ENCODE measurements around the gene ZIC2. TPM values are rescaled to one million over a fixed set of nuclear protein-coding genes. Genes with fewer than 3 reads are reported as not detected.
A peak's percentile ranks its signal among the peaks of the same experiment; 100 is the strongest.

Gene ZIC2
- total RNA-seq, 2 experiments from 2014 or later = not detected

- ChIA-PET POLR2A (interaction anchor here (0.7 kb wide), 1 partner anchor 9 kb away, joined by 4 read pairs; no protein-coding TSS in a partner anchor), CTCF (interaction anchor here (0.8 kb wide), 1 partner anchor 37 kb away, joined by 3 read pairs; no protein-coding TSS in a partner anchor)
- peaks cover 35% of the 10 kb centered on the region for H3K4me1 Mint-ChIP-seq
- peak overlapping the region; percentile 41 for H3K27ac Mint-ChIP-seq
- no peak for DNase-seq
- no peak overlapping the region for H3K4me3 Mint-ChIP-seq
- H3K27me3 Mint-ChIP-seq = peaks cover 85% of the 10 kb centered on the region
- H3K36me3 Mint-ChIP-seq (ENCODE audit: low read depth) = peaks cover 8% of the 10 kb centered on the region
- no peaks in the 10 kb centered on the region for H3K9me3 Mint-ChIP-seq
These were observed 5.8 kb downstream of the ZIC2 start for GRCh38 chr13:99987154-99988019.

- Mint-ChIP-seq H3K27ac (no peak overlapping the region), H3K36me3 (ENCODE audit: low read depth) (peaks cover 8% of the 10 kb centered on the region), H3K4me1 (peaks cover 32% of the 10 kb centered on the region), H3K27me3 (peaks cover 85% of the 10 kb centered on the region), H3K4me3 (no peak overlapping the region), H3K9me3 (no peaks in the 10 kb centered on the region)
- no peak for DNase-seq
- ChIA-PET CTCF (no interaction called here), POLR2A (no interaction called here)
These were observed 7.1 kb downstream of the ZIC2 start for GRCh38 chr13:99988529-99989275.

- POLR2A ChIA-PET = no interaction called here
- H3K4me1 Mint-ChIP-seq = peaks cover 27% of the 10 kb centered on the region
- DNase-seq = no peak
- no peaks in the 10 kb centered on the region for H3K9me3 Mint-ChIP-seq
- peaks cover 85% of the 10 kb centered on the region for H3K27me3 Mint-ChIP-seq
- peaks cover 6% of the 10 kb centered on the region for H3K36me3 Mint-ChIP-seq (ENCODE audit: low read depth)
- no peak overlapping the region for H3K27ac Mint-ChIP-seq
- no peak overlapping the region for H3K4me3 Mint-ChIP-seq
- CTCF ChIA-PET = no interaction called here
These were observed 7.9 kb downstream of the ZIC2 start for GRCh38 chr13:99989276-99990125.

GRCh38 chr13:99990126-99990977 is 8.8 kb downstream of the ZIC2 start:
- H3K9me3 Mint-ChIP-seq = peaks cover under 1% of the 10 kb centered on the region
- H3K27ac Mint-ChIP-seq = no peak overlapping the region
- peaks cover 90% of the 10 kb centered on the region for H3K27me3 Mint-ChIP-seq
- CTCF ChIA-PET = interaction anchor here (1.3 kb wide), 1 partner anchor 32 kb away, joined by 3 read pairs; no protein-coding TSS in a partner anchor
- H3K4me1 Mint-ChIP-seq = peaks cover 24% of the 10 kb centered on the region
- no peak for DNase-seq
- H3K36me3 Mint-ChIP-seq (ENCODE audit: low read depth) = peaks cover 6% of the 10 kb centered on the region
- POLR2A ChIA-PET = no interaction called here
- H3K4me3 Mint-ChIP-seq = peak overlapping the region; percentile 5

GRCh38 chr13:99991013-99991827 is 9.6 kb downstream of the ZIC2 start:
- no peak for DNase-seq
- H3K27me3 Mint-ChIP-seq = peaks cover 94% of the 10 kb centered on the region
- CTCF ChIA-PET = interaction anchor here (1.3 to 1.9 kb wide), 2 partner anchors 10 to 32 kb away, joined by 3 to 4 read pairs; partner anchors contain the start of gene ZIC2
- H3K27ac Mint-ChIP-seq = no peak overlapping the region
- peaks cover 22% of the 10 kb centered on the region for H3K4me1 Mint-ChIP-seq
- H3K36me3 Mint-ChIP-seq (ENCODE audit: low read depth) = peaks cover 2% of the 10 kb centered on the region
- POLR2A ChIA-PET = no interaction called here
- H3K4me3 Mint-ChIP-seq = no peak overlapping the region
- H3K9me3 Mint-ChIP-seq = peaks cover 3% of the 10 kb centered on the region

GRCh38 chr13:99991828-99992775 is 10.5 kb downstream of the ZIC2 start:
- Mint-ChIP-seq H3K27me3 (peaks cover 94% of the 10 kb centered on the region), H3K4me3 (no peak overlapping the region), H3K36me3 (ENCODE audit: low read depth) (peaks cover 1% of the 10 kb centered on the region), H3K9me3 (peaks cover 3% of the 10 kb centered on the region), H3K4me1 (peaks cover 27% of the 10 kb centered on the region), H3K27ac (no peak overlapping the region)
- no peak for DNase-seq
- CTCF ChIA-PET = interaction anchor here (1.3 to 1.9 kb wide), 4 partner anchors 11 to 36 kb away, joined by 3 to 6 read pairs (median 4); partner anchors contain the start of gene ZIC2
- POLR2A ChIA-PET = no interaction called here

GRCh38 chr13:99992949-99993351 is 11.4 kb downstream of the ZIC2 start:
- POLR2A ChIA-PET = no interaction called here
- H3K36me3 Mint-ChIP-seq (ENCODE audit: low read depth) = peaks cover 1% of the 10 kb centered on the region
- H3K27me3 Mint-ChIP-seq = peaks cover 86% of the 10 kb centered on the region
- peaks cover 3% of the 10 kb centered on the region for H3K9me3 Mint-ChIP-seq
- H3K27ac Mint-ChIP-seq = no peak overlapping the region
- CTCF ChIA-PET = interaction anchor here (1.5 to 1.9 kb wide), 3 partner anchors 12 to 37 kb away, joined by 3 to 6 read pairs (median 4); partner anchors contain the start of gene ZIC2
- peaks cover 27% of the 10 kb centered on the region for H3K4me1 Mint-ChIP-seq
- no peak for DNase-seq
- H3K4me3 Mint-ChIP-seq = no peak overlapping the region

GRCh38 chr13:99993660-99994637 is 12.4 kb downstream of the ZIC2 start:
- H3K27me3 Mint-ChIP-seq = peaks cover 87% of the 10 kb centered on the region
- H3K36me3 Mint-ChIP-seq (ENCODE audit: low read depth) = peaks cover 4% of the 10 kb centered on the region
- ChIA-PET POLR2A (no interaction called here), CTCF (interaction anchor here (1.5 kb wide), 1 partner anchor 38 kb away, joined by 3 read pairs; no protein-coding TSS in a partner anchor)
- peaks cover 3% of the 10 kb centered on the region for H3K9me3 Mint-ChIP-seq
- H3K4me3 Mint-ChIP-seq = no peak overlapping the region
- peaks cover 26% of the 10 kb centered on the region for H3K4me1 Mint-ChIP-seq
- no peak for DNase-seq
- H3K27ac Mint-ChIP-seq = no peak overlapping the region

GRCh38 chr13:99994638-99995020 is 13.0 kb downstream of the ZIC2 start:
- Mint-ChIP-seq H3K27me3 (peaks cover 83% of the 10 kb centered on the region), H3K36me3 (ENCODE audit: low read depth) (peaks cover 4% of the 10 kb centered on the region), H3K4me3 (no peak overlapping the region), H3K4me1 (peaks cover 22% of the 10 kb centered on the region), H3K27ac (no peak overlapping the region), H3K9me3 (peaks cover 3% of the 10 kb centered on the region)
- ChIA-PET CTCF (no interaction called here), POLR2A (no interaction called here)
- DNase-seq = no peak
